Measurements from ENCODE around the gene HADHA.

GRCh38 chr2:26175466-26176278 lies 68.8 kb downstream of the HADHA start:
- TF ChIP-seq CTCF (conservative IDR thresholded peaks at IDR 0.05) (no peak), ZFX (IDR thresholded peaks at IDR 0.05) (no peak)

All from C4-2B (cell line).